ENCODE measurements around the gene PNMA8B.
"Not testable (repeated sequence)": the region's sequence is repeated elsewhere in the genome, so short reads cannot be mapped to it uniquely, and the experiment has no call there.

PNMA8B gene, protein sequence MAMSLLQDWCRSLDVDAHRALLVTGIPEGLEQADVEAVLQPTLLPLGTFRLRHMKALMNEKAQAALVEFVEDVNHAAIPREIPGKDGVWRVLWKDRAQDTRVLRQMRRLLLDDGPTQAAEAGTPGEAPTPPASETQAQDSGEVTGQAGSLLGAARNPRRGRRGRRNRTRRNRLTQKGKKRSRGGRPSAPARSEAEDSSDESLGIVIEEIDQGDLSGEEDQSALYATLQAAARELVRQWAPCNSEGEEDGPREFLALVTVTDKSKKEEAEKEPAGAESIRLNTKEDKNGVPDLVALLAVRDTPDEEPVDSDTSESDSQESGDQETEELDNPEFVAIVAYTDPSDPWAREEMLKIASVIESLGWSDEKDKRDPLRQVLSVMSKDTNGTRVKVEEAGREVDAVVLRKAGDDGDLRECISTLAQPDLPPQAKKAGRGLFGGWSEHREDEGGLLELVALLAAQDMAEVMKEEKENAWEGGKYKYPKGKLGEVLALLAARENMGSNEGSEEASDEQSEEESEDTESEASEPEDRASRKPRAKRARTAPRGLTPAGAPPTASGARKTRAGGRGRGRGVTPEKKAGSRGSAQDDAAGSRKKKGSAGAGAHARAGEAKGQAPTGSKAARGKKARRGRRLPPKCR

DNA sequence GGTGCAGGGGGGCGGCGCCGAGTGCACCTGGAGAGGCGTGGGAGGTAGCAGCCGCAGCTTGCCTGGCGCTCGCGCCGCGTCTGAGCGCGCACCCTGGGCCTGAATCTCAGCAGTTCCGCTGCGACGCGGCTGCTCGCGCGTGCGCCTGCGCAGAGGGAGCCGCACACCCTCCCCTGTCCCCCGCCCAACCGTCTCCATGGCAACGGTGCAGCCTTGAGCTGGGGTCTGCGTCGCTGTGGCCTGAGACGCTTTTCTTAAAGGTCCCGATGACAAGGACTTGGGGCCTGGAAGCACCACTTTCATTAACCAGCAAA, at the start of gene PNMA8B:
Gene PNMA8B, minus strand, starts transcription at position 82 of the 314 bp plus-strand sequence. CDS start 402 bp downstream, outside the sequence.
- peak; percentile 94 for DNase-seq

DNA sequence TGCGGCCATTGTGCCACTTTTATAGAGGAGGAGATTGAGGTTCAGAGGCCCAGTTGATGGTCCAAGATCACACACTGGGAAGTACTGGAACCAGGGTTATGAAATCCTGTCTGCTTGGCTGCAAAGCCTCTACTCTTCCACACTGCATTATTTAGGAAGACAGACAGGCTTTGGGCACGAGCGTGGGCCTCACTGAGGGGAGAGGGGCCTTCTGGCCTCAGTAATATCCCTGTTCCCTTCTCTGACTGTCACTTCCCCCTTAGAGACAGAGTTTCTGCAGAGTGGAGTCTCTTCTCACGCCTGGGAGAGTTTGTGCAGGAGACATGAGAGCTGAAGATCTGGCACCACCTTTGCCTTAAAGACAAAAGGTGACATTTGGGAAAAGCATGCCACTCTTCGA, 49.0 kb upstream of the PNMA8B start:
- DNase-seq = no peak

DNA sequence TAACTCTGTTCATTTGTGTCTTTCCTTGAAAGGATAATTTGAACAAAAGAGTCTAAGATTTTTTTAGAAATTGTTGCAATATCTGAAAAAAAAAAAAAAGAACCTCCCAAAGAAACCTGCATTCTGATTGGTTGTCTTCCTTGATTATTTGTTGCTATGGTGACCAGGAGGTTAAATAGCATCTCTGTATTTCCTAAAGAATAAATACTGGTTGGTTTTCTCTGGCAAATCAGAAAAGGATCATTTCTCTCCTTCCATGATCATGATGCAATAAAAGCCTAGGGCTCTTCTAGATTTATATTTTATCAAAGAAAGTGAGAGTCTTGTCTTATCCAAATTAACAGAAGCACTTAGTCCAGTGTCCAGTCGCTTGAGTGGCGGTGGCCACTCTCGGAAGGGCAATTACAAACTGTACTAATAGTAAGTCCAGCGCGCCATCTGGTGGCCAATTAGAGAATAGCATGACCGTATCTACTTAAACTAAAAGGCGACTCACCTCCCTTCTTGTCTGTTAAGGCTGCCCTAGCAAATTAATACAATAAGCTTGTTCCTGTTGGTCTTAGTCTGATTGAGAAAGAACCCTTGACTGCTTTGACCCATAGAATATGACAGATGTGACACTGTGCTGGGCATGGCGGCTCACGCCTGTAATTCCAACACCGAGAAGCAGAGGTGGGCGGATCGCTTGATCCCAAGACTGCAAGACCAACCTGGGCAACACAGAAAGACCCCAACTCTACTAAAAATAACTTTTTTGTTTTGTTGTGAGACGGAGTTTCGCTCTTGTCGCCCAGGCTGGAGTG, 47.0 kb upstream of the PNMA8B start:
- DNase-seq = peak; percentile 97

DNA sequence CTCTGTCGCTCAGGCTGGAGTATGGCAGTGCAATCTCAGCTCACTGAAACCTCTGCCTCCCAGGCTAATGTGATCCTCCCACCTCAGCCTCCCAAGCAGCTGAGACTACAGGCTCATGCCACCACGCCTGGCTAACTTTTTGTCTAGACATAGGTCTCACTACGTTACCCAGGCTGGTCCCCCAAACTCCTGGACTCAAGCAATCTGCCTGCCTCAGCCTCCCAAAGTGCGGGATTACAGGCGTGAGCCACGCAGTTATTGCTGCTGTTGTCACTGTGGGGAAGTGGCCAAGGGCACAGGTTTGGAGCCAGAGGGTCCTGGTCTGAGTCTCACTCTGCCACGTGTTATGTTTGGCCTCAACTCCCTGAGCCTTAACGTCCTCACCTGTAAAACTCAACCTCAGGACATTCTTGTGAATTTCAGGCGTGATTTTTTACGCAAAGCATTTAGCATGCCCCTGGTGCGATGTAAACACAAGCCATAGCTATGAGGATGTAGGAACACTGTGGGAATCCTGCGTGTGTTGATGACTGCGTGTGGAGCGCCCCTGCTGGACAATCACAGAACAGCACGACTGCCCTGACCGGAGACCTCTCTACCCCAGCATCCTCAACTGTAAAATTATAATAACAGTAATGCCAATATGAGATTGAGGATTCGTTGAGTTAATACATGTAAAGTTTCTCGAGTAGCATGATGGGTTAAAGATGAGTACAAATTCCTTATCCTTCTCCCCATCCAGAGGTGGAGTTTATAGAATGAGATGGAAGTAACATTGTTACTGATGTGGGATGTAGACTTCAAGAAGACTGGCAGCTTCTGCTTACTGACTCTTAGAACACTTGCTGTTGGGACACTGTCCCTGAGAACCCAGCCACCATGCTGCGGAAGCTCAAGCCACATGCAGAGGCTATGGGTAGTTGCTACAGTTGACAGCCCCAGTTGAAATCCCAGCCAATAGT, 41.8 kb upstream of the PNMA8B start:
- peak; percentile 72 for DNase-seq

DNA sequence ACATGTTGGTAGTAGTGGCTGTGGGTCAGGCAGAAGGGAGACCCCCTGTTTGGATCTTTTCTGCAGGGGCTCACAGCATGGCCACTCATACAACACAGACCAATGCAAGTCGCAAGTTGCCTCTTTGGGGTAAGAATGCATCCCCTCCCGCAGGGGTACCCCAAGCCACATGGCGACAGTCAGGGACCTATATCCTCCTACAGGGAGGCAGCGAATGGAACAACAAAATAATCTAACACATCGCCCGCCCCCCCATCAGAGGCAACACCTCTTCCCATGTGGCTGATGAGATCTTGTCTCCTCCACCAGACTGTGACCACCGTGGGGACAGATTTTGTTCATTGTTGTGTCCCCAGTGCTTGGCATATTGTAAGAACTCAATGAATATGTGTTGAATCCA, 40.7 kb upstream of the PNMA8B start:
- no peak for DNase-seq

DNA sequence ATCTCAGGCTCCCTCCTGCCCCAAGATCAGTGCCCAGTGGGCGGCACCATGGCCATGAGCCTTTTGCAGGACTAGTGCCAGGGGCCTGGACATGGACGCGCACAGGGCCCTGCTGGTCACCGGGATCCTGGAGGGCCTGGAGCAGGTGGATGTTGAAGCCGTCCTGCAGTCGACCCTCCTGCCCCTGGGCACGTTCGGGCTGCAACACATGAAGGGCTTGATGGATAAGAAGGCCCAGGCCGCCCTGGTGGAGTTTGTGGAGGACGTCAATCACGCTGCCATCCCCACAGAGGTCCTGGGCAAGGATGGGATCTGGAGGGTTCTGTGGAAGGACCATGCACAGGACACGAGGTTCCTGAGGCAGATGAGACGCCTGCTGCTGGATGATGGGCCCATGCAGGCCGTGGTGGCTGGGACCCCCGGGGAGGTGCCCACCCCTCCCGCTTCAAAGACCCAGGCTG, 38.0 kb upstream of the PNMA8B start:
- DNase-seq = no peak

DNA sequence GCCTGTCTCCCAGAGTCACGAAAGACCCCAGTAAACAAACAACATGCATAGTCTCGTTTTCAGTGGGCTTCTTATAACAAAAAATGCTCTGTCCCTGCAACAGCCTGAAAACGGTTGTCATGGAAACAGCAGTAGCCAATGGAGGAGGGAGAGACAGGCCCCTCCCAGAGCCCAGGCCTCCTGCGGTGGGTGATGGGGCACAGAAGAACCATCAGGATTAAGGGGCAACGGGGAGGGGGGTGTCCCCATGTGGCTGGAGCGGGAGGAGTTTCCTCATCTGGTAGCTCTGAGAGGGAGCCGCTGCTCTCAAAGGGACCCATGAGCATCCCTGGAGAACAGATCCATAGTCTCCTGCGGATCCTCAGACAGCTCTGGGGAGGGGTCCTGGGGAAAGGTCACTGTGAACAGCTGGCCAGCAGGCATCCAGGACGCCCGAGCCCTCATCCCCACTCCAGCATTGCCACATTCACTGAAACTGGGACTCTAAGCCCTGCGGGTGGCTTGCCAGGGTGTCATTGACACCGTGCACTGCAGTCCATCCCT, 37.5 kb upstream of the PNMA8B start:
- DNase-seq = no peak

DNA sequence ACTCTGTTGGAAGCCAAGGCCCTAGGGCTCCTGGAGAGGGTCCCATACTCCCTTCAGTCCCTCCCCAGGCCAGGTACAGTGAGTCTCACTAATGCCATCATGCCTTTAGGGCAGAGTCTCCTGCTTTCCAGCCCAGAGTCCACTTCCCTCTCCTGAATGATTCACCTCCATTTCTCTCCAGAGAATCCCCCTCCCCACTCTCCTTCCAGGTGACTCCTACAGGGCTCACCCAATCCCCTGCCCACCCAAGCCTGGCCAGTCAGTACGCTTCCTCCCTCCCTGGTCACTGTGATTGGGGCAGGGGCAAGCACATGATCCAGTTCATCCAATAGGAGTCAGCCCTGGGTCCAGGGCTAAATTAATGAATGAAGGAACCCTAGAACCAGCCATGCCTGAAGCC, 35.0 kb upstream of the PNMA8B start:
- peak; percentile 37 for DNase-seq

DNA sequence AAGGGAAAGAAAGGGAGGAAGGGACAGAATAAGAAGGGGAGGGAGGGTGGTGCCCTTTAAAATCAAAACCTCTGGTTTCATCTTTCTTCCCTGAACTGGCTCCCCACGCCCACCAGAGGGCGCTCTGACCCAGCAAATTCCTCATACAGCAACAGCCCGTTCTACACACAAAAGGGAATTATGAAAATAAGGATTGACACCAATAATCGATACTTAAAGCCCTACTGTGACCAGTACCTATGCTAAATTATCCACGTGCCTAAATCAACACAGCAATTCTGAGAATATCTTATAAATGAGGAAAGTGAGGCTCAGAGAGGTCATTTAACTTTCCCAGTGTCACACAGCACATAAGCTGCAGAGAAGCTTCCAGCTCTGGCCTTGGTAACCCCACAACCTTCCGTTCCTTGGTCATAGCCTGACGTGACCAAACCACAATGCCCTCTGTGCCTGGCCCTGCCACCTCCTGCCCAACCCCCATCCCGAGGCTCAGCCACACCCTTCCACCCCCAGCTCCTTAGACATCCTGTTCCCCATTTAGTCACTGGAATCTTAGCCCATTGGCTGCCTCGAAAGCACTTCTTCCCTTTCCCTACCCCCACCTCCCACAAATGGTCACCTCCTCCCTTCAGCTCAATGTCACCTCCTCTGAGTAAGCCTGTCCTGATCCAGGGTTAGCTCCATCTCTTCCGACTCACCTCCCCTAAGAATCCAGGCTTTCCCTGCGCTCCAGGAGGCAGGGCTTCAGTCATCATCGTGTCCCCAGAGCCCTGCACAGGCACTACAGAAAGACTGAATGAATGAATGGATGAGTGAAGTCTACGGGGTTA, 34.2 kb upstream of the PNMA8B start:
- peak; percentile 70 for DNase-seq

DNA sequence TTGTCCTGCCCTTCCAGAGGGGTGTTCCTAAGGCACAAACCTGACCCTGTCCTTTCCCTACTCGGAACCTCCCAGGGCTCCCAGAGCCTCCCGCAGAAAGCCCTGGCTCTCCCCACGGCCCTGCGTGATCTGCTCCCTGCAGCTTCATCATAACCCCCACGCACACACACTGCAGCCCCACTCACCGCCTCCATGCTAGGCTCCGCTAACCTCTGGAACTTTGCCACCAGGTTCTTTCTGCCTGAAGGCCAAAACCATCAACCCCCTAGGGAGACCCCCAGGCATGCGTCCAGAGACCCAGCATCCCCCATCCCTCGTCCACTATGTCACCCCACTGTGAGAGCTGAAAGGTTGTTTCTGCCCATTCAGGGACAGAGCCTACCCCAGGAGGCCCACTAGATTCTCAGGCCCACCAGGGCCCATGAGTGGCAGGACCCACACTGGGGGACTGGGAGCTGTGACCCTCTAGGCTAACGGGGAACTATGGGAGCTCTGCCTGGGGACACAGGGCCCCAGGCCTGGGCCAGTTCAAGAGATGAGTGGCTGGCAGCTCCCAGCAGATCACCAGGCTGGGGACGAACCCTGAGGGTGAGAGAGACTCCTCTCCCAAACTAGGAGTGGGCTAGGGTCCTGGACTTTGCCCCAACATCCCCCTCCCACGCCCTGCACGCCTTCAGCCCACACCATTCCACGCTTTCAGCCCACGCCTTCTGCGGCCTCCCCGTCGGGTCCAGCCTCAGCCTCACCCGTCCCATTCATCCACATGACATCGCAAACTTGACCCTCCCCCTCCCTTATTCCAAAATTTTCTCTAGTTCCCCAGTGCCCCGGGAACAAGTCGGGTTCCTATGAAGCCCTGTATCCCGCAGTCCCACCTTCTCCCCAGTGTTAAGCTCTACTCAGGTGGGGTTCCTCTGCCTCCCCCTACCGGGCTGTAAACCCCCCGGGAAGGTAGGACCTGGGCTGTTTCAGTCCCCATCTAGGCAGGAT, 33.2 kb upstream of the PNMA8B start:
- no peak for DNase-seq

DNA sequence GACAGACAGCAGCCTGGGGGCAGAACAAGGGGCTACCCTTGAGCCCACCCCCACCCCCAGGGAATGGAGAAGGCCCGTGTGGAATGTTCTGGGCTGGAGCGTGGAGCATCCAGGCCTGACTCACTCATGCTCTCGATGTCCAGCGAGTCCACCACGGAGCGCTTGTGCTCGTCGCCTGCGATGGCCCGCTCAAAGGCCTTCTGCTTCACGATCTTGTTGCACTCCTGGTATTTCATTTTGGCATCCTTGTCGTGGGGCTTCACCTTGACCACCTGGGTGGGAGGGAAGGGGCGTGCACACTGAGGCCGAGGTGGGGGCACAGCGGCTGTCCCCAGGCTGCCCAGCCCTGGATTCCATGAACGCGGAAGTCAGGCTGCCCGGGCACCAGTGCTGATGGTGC, 31.1 kb upstream of the PNMA8B start:
- not testable (repeated sequence) for DNase-seq

DNA sequence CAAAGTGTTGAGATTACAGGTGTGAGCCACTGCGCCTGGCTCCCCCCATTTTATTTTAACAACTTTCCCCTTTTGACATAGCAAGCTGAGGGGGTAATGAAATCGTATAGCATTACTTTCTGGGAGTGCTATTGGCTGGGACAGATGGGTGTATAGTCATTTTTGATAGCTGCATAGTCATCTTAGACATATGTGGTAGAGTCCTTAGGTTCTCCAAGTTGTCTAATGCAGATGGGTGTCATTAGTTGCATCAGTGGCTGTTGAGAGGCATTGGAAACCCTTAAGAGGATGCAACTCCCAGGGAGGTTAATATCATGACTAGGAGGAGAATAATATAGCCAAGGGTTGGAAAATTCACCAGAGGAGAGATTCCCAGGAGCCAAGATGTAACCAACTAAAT, 28.6 kb upstream of the PNMA8B start:
- DNase-seq = no peak

DNA sequence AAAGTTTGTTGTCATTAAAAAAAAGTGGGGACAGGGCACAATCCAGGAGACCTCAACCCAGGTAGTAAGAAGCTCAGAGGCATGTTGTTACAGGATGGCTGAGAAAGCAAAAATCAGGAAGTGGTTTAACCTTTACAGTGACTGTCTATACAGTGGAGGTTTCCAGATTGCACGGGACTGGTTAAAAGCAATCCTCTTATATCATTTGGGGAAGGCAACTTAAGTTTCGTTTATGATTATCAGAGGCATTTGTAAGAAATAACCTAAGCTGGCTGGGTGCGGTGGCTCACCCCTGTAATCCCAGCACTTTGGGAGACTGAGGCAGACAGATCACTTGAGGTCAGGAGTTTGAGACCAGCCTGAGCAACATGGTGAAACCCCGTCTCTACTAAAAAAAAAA, 27.3 kb upstream of the PNMA8B start:
- DNase-seq = not testable (repeated sequence)

DNA sequence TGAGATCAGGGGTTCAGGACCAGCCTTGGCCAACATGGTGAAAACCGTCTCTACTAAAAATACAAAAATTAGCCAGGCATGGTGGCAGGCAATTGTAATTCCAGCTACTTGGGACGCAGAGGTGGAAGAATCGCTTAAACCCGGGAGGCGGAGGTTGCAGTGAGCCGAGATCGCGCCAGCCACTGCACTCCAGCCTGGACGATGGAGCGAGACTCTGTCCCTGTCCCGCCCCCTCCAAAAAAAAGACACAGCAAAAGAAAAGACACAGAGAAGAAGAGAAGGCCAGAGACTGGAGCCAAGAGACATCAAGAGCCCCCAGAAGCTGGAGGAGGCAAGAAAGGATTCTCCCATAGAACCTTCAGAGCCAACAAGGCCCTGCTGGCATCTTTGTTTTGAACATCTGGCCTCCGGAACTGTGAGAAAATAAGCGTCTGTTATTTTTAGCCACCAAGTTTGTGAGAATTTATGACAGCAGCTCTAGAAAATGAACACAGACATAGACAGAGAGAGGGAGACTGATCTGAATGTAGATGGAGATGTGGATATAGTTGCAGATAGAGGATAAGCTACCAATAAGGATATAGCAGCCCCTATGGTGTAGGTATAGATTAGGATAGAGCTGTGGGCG, 25.7 kb upstream of the PNMA8B start:
- DNase-seq = no peak

DNA sequence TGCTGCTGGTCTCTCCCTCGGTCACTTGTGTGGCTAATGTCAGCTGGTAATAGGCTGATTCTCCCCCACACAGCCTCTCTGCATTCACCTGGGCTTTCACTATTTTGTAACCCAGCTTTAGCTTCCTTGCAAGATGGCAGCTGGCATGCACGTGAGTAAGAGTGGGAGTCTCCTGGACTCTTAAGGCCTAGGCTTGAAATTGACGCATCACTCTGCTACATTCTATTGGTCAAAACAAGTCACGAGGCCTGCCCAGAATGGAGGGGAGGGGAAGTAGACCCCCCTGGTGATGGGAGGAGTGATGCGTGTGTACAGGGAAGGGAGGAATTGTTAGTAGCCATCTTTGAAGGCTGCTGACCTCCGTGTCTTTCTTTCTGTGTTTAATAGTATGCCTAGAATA, 24.9 kb upstream of the PNMA8B start:
- DNase-seq = peak; percentile 63

DNA sequence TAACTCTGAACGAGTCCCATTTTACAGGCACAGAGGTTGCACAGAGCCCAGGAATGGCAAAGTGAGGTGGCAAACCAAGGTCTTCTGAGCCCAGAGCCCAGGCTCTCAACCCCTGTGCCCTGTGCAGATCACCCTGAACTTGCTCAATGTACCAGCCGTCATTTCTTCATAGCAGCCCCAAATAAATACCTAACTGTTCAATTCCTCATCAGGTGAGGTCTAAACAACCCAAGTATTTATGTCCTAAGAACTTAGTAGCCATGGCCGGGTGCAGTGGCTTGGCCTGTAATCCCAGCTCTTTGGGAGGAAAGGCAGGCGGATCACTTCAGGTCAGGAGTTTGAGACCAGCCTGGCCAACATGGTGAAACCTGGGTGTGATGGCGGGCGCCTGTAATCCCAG, 21.8 kb upstream of the PNMA8B start:
- no peak for DNase-seq

DNA sequence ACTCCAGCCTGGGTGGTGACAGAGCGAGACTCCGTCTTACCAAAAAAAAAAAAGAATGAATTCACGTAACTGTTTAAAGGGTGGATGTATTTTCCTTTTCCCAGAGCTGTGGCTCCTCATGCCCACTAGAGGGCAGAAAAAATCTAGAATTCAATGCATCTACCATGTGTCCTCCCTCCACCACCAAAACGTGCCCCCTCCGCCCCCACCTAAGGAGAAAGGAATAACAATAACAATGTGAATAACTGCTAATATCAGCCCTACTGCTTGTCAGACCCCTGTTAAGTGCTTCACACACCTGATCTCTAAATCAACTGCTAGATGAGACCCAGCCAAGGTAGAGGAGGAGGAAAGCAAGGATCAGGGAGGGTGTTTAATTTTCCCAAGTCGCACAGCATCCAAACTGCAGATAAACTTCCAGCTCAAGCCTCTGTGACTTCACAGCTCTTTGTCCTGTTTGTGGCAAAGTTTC, 20.2 kb upstream of the PNMA8B start:
- peak; percentile 73 for DNase-seq

DNA sequence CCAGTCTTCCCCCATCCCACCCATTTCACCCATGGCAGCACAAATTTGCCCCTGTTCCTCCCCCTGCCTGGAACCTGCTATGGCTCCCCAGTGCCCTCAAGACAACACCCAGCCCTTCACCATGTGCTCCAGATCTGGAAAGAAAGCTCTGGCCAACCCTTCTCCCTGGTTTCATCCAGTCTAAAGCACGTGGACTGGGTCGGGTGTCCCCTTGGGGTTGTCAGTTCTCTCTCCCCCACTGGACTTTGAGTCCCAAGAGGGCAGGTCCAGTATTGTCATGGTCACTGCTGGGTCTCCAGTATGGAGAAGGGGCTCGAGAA, 19.6 kb upstream of the PNMA8B start:
- DNase-seq = no peak

DNA sequence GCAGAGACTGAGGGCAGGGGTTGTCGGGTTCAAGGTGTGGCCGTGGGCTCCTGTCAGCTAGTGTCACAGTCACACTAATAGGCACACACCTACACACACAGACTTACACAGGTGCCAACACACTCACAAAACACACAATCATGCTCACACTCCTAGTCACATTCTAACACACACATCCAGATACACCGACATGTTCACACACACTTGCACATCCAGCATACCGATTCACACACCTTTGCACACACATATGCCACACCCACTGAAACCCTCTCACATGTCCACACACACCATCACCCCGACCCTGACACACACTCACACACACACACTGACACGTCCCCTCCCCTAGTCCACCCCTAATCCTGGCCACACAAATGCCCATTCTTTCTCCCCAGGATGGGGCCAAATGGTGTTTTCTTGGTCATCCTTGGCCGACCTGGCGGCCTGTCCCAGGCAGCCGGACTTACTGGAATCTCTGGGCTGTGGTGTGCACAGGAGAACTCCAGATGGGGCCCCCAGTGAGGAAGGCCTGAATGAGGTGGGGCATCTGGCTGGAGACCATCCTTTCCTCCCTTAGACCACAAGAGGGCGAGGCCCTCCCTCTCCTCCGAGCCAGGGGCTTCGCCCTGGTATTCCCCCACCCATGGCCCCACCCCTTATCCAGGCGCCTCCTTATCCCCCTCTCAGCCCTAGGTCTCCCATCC, 19.1 kb upstream of the PNMA8B start:
- DNase-seq = peak; percentile 60

Data from NCI-H82 (cell line).